Measurements from ENCODE around the gene MCM9.

The MCM9 gene

GRCh38 chr6:118843685-118844390 lies 91.1 kb downstream of the MCM9 start:
- no peak for TF ChIP-seq CTCF (IDR thresholded peaks at IDR 0.05; ENCODE audit: control extremely low read depth, extremely low read depth, low read depth, missing control alignments)
- POLR2A ChIA-PET, result no interaction called here
- DNase-seq (ENCODE audit: extremely low spot score), result peak; percentile 51
- CTCF ChIA-PET, result no interaction called here

DNA sequence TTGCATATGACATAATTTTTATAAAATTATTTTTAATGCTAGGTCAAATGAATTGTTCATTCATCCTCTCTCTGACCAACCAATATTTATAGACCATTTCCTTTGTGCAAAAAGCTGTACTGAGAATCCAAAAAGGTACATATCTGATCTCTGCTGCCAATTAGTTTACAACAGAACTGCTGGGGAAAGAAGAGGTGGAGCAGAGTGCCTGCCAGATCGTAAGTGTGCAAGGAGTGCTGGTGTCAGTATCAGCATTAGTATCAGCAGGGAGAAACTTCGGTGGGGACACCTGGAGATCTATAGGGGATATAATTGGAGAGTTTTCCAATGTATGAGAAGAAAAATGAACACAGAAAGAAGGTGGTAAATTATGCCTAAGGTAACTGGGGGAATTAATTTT lies 104.3 kb downstream of the MCM9 start:
- ChIA-PET POLR2A (no interaction called here), CTCF (no interaction called here)
- no peak for TF ChIP-seq CTCF (IDR thresholded peaks at IDR 0.05; ENCODE audit: control extremely low read depth, extremely low read depth, low read depth, missing control alignments)
- no peak for DNase-seq (ENCODE audit: extremely low spot score)

GRCh38 chr6:118829817-118830478 lies 105.0 kb downstream of the MCM9 start:
- no peak for DNase-seq (ENCODE audit: extremely low spot score)
- ChIA-PET POLR2A (no interaction called here), CTCF (interaction anchor here (4.0 kb wide), 1 partner anchor 29 kb away, joined by 20 read pairs; no protein-coding TSS in a partner anchor)
- no peak for TF ChIP-seq CTCF (IDR thresholded peaks at IDR 0.05; ENCODE audit: control extremely low read depth, extremely low read depth, low read depth, missing control alignments)

DNA sequence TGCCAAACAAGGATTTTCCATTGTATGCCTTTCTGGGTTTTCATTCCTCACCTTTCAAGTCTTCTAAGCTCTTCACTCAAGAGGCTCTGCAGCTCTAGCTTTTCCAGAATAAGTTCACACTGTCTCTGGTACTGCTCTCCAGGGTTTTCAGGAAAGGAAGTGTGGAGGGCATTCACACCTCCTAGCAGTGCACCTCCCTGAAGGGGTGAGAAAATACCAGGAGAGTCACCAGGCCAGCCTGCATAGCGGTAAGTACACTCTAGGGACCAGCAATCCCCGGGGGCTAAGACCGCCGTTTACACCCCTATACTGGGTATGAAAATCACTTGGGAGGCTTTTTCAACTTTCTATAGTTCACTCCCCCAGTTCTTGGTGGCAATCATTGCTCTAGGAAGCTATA lies 108.9 kb downstream of the MCM9 start:
- ChIA-PET CTCF (interaction anchor here (1.3 to 4.0 kb wide), 3 partner anchors 17 to 56 kb away, joined by 3 to 20 read pairs (median 4); no protein-coding TSS in a partner anchor), POLR2A (no interaction called here)
- no peak for TF ChIP-seq CTCF (IDR thresholded peaks at IDR 0.05; ENCODE audit: control extremely low read depth, extremely low read depth, low read depth, missing control alignments)
- DNase-seq (ENCODE audit: extremely low spot score), result no peak

DNA sequence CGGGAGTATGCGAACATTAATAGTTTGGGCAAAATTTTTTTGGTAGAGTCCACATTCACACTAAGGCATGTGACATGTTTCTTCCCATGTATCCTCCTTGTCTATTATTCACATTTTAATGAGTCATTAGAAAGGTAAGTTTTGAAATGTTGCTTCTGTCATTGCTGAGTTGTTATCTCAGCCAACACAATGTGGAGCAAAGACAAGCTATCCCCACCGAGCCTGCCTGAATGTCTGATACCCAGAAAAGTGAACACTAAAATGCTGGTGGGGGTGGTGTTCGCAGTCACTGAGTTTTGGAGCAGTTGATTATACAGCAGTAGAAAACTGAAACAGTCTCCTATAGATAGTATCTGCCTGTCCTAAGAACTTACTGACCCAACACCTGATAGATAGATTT lies 109.3 kb downstream of the MCM9 start:
- POLR2A ChIA-PET, result no interaction called here
- CTCF ChIA-PET, result interaction anchor here (0.9 to 4.0 kb wide), 3 partner anchors 17 to 25 kb away, joined by 3 to 20 read pairs (median 3); no protein-coding TSS in a partner anchor
- no peak for TF ChIP-seq CTCF (IDR thresholded peaks at IDR 0.05; ENCODE audit: control extremely low read depth, extremely low read depth, low read depth, missing control alignments)
- DNase-seq (ENCODE audit: extremely low spot score), result no peak

DNA sequence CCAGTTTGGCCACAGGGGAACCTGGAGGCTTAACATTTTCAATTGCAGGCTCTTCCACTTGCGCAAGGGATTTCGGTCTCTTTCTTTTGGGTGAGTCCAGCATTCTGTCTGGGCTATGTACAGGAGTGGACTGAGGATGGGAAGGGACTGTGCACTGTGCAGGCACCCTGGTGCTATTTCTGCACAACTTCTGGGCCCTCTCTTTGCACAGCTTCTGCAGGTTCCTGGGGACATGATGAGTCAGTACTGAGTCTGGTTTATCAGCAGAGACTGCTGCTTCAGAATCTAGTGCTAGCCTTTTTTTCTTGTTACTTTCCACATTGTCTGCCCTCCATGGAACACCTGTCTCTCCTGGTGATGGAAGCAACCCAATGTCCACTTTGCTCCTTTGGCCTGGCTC lies 119.5 kb downstream of the MCM9 start:
- ChIA-PET POLR2A (no interaction called here), CTCF (interaction anchor here (1.3 to 4.2 kb wide), 2 partner anchors 15 to 50 kb away, joined by 3 to 19 read pairs; no protein-coding TSS in a partner anchor)
- no peak for DNase-seq (ENCODE audit: extremely low spot score)
- no peak for TF ChIP-seq CTCF (IDR thresholded peaks at IDR 0.05; ENCODE audit: control extremely low read depth, extremely low read depth, low read depth, missing control alignments)
